NCI-H1092 treated with DMSO at 0.1 percent for 48 hours (cell line): ENCODE data around the gene DPYSL3.

Experiments
- DNase-seq: peaks from one replicate; lab custom pipeline; 2025; lab: John Stamatoyannopoulos, UW

Gene DPYSL3

DNA sequence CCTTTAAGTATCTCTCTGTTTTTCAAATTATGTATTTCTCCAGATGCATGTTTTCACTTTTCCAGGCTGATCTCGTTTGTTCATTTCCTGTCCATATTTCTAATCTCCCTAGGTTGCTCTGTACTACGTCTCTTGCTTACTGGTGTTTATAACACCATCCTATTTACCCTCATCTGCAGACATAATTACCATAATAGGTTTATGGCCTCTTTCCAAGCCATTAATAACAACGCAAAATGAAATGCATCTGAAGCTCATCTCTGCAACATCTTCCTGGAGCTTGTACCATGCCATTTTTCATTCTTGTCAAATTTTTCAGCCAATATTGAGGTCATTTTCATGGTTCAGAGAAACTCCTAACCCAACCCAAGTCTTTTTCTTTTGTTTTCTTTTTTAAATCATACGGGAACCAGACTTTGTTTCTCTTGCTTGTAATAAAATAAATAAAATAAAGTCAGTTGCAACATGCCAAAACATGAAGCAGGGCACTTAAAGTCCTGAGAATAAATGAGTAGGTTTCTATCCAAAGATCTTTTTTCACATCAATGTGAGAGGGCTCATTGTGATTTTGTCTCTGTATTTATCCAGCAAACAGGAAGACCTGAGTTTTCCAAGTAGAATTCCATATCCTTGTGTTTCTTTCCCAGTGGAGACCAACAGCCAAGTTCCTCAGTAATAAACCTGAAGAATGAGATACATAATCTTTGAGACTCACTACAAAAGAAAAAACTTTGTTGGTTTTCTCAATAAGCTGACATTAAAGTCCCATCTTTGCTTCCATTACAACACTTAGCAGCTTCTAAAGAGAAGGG, 37.0 kb downstream of the DPYSL3 start:
- DNase-seq = no peak

DNA sequence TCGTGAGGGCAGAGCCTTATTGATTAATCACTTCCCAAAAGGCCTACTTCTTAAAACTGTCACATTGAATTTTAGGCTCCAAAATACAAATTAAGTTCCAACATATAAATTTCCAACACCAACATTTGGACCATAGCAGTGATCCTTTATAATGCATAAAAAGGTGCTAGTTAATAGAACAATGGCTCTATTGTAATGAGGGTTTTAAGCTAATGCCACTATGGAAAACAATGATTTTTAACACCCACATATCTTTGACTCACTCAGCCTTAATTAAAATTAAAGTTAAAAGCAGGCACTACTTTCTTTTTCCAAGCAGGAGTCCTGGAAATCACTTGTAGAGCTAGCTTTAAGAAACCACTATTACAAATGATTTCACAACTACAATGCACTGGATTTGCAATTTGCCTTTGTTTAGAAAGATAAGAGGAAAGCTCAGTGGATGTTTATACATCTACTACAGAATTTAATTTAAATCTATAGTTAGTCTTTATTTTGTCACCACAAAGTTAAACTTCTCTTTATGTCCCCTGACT, 41.8 kb downstream of the DPYSL3 start:
- DNase-seq = no peak

DNA sequence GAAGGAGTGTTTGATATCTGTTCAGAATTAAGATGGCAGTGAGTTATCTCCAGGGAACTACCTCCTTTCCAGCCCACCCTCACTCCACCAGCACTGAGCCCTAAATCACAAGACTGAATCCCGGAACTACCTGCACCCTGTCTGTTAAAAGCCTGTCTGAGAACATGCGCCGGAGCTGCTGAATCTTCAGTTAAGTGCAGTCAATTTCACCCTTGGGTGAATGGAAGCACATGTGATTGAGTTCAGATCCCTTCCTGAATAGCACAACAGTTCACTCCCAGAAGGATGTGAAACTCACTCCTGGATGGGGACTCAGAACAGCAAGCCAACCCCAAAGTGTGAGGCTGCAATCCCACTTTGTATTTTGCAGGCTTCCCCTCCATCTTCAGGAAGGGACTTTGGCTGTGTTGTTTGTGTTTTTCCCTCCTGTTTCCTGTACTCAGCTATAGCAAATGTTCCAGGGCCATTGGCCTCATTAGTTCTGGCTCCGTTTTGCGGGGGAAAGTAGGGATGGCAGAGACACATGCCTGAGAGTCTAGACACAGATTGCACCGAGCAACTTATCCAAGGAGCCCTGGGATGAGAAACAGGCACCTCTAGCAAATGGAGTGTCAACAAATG, 43.4 kb downstream of the DPYSL3 start:
- DNase-seq = no peak

DNA sequence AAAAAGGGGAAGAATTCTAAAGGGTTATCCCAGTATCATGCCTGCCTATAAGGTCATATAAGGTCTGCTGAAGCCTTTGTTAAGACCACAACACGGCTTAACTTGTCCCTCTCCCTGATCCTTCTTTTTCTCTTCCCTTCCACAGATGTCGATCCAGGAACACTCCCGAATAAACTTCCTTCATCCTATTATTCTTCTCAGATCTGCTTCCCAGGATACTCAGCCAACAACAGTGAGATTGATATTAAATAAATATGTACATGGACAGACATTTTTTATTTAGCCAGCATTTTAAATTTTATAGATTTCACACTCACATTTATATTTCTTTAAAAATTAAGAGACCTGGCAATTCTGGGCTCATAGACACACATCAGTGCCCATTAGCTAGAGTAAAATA, 44.1 kb downstream of the DPYSL3 start:
- no peak for DNase-seq

GRCh38 chr5:147464211-147464610, 45.7 kb downstream of the DPYSL3 start:
- DNase-seq = no peak

- DNase-seq = no peak
Observed at GRCh38 chr5:147461915-147462314, 48.0 kb downstream of the DPYSL3 start.

DNA sequence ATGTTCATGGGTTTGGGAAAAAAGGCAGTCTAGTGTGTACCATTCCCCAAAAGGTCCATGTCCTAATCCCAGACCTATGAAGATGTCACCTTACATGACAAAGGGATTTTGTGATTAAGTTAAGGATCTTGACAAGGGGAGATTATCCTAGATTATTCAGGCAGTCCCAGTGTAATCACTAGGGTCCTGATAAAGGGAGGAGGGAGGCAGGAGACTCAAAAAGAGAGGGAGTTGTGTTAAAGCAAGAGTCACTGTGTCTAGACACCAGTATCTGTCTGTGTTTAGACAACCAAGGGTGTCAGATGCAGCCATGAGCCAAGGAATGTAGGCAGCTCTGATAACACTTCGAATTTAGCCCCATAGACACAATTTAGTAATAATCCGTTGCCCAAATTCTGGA, 49.5 kb downstream of the DPYSL3 start:
- DNase-seq = no peak

DNA sequence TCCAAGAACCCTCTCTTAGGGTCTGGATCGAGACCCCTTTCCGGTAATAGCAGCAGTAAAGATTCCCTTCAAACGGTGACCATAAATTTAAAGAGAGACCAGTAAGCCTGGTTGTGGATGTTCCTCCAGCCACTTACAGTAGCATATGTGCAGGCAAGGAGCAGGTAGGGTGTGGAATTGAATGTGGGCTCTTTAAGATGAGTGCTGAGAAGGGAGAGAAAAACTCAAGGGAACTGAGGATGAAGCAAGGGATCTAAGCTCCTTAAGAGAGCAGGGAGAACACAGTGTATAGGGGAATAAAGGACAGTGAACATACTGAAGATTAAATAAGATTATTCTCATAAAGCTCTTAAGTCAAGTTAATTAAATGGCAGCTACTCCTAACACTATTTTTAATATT, 51.3 kb downstream of the DPYSL3 start:
- DNase-seq = no peak

DNA sequence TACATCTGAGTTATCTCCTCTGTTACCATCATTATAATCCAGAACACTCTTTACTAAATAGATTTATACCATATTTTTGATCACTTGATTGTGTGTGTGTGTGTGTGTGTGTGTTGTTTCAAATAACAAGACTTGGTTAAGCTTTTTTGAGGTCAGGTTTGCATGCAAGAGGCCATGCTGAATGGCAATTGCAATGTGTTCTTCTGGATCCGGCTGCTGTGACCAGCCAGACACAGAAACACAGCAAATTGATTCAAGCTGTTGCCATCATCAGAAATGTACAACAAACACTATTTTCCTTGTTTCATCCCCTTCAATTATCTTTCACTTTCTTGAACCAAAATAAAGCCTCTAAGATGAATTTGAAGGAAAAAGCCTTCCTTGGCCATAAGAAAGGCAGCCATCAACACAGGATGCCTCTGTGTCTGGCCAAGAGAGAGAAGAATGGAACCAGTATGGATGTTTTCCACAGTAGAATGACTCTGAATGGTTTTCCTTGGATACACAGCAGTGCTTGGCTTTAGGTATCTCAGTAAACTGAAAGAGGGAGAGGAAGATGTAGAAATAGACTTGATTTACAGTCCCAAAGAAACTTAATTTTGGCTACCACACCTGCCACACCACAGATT, 53.9 kb downstream of the DPYSL3 start:
- DNase-seq = no peak

GRCh38 chr5:147454996-147455677, 54.7 kb downstream of the DPYSL3 start:
- DNase-seq = no peak

DNA sequence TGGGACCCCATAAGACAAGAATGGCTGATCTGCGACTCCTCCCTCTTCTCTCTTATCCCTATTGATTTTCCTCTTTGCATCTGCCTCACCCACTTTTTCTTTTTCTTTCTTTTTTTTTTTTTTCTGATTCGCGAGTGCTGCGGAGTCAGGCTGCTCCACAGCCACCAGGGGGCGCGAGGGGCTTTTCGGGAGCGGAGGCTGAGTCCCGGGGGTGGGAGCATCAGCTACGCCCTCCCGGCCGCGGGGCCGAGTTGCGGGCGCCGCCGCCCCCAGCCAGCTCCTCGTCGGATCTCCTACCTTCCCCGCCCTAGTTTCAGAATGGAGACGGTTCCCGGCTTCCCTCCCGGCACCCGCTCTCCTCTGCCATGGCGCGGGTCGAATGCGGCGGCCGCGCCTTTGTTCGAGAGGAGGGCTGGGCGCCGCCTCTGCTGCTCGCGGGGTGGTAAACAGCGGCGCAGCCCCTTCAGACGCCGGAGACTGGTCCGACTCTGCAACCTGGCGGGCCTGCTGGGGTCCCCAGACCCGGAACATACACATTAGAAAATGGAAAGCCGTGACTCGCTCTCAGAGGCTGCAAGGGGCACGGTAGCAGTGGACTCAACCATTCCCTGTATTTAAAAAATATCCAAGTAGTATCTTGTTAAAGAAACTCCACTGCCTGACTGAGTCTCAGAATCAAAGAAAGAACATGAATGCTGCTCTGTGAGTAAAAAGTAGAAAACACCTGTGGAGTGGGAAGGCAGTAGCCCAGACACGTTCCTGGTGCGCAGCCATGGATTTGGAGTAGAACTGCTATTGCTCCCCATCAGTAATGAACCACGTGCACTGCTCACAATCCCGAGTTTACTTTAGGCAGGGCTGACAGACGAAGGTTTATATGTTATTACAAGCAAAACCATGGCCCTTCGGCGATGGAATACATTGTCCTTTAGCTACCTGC, 55.7 kb downstream of the DPYSL3 start:
- peak; percentile 89 for DNase-seq

DNA sequence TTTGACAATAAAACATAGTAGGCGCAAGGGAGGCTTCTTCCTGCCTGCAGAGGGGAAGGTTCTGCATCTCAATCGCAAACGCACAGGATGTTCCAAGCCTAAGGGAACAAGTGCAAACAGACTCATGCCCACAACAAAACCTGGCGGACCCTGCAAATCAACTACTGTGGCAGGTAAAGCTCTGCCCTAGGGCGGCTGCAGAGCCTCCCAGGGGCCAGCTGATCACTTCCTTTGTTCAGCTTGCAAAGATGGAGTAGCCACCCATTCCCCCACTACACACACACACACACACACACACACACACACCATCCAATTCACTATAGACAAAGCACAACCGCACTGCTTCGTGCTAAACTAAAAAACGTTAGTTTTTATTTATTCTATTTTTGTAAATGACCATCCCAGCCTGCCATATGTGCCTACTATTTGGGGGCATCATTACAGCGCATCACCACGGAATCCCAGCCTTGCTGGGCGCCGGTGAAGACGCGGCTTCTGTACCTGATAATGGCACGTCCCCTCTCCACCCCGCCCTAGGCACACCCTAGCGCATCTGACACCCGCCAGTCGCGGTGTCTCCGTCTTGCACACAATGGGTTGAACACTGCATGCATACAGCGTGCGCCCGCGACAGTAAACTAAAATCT, 57.6 kb downstream of the DPYSL3 start:
- peak; percentile 52 for DNase-seq

- DNase-seq = no peak
Observed at GRCh38 chr5:147451193-147451592, 58.7 kb downstream of the DPYSL3 start.

- DNase-seq = no peak
Observed at GRCh38 chr5:147450606-147451005, 59.3 kb downstream of the DPYSL3 start.

GRCh38 chr5:147448766-147449165, 61.1 kb downstream of the DPYSL3 start:
- DNase-seq = no peak

- no peak for DNase-seq
Observed at GRCh38 chr5:147446523-147446922, 63.3 kb downstream of the DPYSL3 start.

- DNase-seq = no peak
Observed at GRCh38 chr5:147445917-147446316, 64.0 kb downstream of the DPYSL3 start.

GRCh38 chr5:147445090-147445489, 64.8 kb downstream of the DPYSL3 start:
- no peak for DNase-seq

DNA sequence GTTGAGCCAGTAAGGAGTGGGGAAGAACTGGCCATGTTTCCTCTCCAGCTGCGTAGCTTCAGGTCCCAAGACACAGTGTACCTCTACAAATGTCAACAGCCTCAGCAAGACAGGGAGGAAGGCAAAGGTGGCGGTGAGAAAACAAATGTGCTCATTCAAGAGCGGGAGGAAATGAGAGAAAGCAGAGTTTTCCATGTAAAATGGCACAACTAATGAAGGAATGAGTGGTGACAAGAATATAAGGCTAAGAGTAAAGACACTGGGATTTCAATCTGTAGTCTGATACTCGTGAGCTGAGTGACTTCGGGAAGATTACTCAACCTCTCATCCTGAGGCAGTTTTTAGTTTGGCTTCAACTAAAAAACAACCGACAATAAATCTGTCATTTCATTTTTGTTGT, 67.6 kb downstream of the DPYSL3 start:
- DNase-seq = no peak

- no peak for DNase-seq
Observed at GRCh38 chr5:147441191-147441695, 68.6 kb downstream of the DPYSL3 start.

- DNase-seq = no peak
Observed at GRCh38 chr5:147439254-147439653, 70.6 kb downstream of the DPYSL3 start.
